Activated gamma-delta T cell treated with Interleukin-2 at 50 U/mL for 16 hours (primary cell): ENCODE measurements around the gene SPEM2.
A peak's percentile ranks its signal among the peaks of the same experiment; 100 is the strongest.

Experiments
- DNase-seq: peaks from one replicate; pipeline ENCODE4 v3.0.0-alpha.2; 2020

Gene SPEM2

DNA sequence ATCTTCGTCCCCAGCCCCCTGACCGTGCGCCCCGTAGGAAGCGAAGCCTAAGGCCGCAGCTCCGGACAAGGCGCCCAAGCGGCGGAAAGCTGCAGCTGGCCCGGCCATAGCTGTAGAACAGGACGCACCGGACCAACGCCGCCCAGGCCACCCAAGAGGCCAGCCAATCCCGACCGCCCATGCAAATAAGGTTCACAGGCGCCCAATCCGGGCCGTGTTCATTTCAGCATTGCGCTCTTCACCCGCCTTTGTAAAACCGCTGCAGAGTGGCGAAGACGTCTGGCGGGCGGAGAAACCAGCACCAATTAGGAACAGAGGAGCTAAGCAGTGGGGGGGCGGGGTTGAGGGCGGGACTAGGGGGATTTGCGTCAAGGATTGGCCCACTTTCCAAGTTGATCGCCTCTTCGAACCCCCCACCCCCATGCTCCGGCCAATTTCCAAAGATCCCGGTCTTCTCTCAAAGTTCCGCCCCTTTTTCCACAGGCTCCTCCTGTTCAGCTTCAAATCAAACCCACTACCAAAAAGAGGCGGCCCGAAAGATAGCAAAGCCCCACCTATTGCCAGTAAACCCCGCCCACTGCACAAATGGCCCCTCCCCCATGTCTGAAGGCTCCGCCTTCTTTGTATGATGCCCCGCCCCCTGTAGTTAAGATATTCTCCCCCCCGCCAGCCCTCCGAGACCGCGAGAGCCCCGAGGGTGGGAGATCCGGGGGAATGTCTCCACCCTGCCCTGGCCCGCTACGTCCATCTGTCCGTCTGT, 21.3 kb upstream of the SPEM2 start, which contains the start of gene TMEM256:
TSS of gene TMEM256 (minus strand) at position 121 of the 760 bp plus-strand sequence. CDS start at position 108, 13 bp downstream.
- DNase-seq = peak; percentile 94

DNA sequence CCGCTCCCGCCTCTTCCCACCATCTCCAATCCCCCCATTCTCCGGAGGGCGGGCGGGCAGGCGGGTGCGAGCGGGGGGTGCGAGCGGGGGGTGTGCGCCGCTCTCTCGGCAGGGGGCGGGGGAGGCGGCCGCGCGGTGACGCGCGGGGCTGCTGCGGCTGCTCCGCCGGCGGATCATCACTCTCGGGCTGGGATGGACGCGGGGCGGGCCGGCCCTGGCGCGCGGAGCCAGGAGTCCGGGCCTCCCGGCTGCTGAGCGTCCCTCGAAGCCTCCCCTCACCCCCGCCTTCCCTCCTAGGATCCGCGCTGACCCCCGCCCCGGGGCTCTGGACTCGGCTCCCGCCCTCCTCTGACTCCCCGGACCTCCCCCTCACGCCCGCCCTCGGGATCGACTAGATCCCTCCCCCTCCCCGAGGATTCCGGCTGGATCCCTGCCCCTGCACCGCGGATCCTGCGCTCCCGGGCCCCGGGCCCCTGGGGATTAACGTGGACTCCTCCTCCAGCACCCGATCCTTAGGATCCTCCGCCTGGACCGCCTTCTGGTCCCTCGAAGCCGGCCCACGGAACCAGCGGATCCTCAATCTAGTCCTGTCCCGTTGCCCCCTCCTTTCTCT, 20.6 kb upstream of the SPEM2 start:
- DNase-seq = peak; percentile 67

DNA sequence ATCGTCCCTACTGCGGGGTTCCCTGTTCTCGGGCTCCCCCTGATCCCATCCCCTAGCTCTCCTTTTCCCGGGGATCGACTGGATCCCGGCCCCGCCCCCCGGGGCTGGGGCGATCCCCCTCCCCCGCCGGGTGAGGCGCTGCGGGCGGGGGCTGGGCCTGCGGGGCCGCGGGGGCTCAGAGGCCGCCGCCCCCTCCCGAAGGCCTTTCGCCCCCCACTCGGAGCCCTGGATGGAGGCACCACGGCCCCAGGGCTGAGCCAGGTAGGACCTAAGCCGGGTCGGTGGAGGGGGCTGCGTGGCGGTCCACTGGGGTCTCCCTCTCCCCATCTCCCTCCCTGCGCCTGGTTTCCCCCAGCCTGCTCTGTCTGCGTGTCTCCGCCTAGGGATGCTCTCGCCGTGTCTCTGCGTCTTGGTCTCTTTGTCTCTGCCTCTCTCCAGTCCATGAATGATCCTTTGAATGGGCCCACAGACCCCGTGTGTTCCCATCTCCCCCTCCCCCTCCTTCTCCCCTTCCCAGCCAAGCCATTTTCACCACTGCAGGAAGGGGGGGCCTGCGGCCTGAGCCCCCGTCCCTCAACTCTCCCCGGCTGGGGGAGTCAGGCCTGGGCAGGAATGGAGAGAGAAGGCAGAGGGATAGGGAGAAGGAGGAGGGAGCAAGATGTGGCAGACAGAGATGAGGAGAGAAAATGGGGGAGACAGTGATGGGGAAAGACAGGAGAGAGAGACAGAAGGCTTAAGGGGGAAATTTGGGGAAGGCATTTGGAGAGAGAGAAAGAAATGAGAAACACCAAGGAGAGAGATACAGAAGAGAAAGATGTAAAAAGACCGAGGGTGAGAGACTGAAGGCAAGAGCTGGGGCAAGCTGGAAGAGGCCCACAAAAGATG, 19.8 kb upstream of the SPEM2 start:
- DNase-seq = no peak

DNA sequence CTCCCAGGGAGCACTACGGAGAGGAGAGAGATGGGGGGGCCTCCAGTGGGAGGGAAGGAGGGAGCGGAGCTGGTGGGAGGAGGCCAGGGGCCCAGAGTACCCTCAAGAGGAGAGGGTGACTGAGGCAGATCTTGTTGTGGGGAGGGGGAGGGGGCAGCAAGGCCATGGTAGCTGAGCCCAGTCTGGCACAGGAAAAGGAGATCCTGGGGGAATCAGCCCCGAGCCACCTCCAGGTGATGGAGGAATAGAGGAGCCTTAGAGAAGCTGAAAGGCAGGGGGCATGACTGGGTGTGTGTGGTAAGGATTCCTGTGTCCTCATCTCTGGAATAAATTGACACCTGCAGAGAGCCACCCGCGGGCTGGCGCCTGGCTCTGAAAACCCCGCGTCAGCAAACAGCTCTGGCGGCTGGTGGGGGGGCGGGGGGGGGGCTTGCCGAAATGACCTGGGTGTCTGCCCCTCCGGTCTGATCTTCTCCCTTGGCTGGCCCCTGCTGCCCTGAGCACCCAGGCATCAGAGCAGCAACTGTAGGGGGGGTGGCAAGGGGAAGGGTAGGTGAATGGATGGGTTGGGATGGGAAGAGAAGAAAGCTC, 19.1 kb upstream of the SPEM2 start:
- no peak for DNase-seq

DNA sequence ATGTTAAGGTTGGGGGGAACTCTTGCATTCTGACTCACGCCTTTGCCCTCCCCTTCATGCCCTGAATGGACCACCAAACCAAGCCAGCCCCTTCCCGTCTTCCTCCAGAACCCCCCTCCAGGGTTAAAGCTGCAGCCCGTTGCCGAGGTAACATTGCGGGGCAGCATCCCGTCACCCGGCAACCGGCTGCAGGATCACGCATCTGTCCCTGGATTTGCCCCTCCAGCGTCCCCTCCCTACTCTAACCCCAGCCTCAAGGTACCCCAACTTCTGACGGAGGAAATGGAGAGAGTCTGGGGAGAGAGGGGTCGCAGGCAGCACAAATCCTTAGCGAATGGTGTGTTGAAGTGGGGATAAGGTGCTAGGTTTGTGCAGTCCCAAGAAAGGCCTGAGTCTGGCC, 18.3 kb upstream of the SPEM2 start:
- DNase-seq = no peak

DNA sequence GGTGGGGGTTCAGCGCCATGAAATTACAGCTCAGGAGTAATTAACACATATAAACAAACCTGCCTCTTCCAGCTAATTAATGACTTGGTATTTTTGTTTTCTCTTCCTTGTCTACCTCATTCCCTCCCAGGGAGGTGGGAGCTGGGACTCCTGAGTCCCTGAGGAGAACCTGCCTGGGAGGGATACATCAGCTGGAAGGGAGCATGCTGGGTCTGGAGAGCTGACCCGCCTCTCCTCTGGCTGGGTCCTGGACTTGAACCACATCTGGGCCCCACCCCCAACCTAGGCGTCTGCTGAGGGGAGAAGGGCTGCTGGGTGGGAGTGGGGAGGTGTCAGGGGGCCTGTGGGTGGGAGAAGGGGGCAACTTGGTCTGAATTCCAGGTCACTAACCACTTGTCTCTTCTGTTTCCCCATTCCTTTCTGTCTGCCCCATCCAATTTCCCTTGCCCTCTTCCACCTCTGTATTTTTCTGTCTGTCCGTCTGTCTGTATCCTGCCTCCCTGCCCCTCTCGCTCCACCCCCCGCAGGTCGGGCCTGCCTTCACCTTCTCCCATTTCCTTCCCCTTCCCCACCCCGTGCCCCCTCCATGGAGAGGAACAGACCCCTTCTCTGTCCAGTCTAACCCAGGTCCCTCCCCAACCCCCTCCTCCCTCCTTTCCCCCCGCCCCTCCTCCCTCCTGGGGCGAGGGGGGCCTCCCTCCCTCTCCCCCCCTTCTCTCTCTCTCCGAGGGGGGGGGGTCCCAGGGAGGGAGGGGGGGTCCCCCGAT, 17.7 kb upstream of the SPEM2 start, which contains the start of gene NLGN2:
TSS of gene NLGN2 (plus strand) at position 361 of the 767 bp plus-strand sequence. CDS start 411 bp downstream, outside the sequence.
- DNase-seq = no peak

DNA sequence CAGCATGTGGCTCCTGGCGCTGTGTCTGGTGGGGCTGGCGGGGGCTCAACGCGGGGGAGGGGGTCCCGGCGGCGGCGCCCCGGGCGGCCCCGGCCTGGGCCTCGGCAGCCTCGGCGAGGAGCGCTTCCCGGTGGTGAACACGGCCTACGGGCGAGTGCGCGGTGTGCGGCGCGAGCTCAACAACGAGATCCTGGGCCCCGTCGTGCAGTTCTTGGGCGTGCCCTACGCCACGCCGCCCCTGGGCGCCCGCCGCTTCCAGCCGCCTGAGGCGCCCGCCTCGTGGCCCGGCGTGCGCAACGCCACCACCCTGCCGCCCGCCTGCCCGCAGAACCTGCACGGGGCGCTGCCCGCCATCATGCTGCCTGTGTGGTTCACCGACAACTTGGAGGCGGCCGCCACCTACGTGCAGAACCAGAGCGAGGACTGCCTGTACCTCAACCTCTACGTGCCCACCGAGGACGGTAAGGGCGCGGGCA, 17.1 kb upstream of the SPEM2 start:
- peak; percentile 26 for DNase-seq

DNA sequence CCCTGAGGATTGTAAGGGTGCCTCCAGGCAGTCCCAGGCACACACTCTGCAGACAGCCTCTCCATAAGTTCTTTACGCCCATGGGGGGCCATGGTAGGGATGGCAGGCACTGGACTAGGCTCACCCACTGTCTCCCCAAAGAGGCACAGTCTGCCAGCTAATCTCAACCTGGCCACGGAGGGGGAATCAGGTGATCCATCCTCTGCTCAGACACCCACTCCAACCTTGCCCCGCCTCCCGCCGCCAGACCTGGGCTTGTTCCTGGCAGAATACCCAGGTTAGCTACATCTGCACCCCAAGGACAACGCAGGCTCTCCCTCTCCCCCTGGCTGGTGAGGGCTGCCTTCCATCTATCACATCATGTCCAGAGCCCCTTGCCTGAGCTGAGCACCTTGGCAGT, 16.6 kb upstream of the SPEM2 start:
- DNase-seq = no peak

DNA sequence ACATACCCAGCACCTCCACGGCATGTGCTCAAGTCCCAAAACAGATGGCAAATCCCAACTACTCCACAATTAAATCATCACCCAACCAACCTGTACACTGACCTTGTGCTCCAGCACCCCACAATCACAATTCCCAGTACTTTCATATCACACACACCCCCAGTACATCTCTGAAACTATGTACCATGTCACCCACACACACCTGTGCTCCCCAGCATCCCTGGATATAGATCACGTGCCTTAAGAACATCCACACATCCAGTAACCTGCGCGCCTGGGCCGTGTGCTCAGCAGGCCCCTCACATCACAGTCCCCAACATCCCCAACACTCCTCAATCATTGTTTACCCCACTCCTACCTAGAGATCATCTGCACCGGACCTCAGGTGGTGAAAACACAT, 15.7 kb upstream of the SPEM2 start:
- DNase-seq = no peak

DNA sequence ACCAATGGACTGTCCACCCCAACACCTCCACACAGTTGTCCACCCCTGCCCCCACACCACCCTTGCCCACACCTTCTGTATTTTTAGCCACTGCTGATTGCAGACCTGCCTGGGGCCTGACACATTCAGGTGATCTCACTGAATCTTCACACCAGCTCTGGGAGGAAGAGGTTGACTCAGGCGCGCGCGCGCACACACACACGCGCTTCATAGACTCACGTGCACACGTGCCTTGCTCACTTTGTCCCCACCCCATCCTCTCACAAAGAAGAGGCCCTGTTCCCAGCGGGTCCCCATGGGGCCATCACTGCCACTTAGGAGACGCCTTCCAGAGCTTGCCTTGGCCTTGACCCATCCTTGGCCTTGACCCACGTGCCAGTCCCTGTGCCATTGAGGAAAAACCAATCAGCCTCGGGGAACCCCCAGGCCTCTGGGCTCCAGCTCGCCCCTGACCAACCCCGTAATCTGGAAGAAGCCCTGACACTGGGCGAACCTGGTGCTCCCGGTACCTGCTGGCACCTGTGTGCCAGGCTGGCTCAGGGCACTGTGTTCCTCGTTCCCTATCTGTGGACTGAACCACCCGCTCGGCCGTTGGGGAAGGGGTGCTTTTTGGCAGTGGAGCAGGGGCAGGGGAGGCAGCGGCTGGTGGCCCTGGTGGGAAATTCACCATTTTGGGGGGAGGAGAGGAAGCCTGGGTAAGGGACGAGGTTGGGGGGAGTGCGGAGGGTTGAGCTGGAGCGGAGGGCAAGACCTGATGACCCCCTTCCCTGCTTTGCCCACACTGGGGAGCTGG, 14.6 kb upstream of the SPEM2 start:
- DNase-seq = no peak

DNA sequence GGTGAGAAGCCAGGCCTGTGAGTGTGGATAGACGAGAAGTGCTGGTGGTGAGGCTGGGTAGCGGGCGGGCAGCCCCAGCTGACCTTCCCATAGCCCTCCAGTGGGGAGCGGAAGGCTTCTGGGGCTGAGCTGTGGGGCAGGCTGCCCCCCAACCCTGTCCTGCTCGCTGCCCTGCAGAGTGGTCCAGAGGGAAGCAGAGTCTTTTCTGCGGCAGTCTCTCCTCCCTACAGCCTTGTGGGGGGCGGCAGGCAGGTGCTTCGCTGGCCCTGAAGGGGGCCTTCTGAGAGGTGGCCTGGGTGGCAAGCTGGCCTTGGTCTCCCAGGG, 14.0 kb upstream of the SPEM2 start:
- DNase-seq = no peak

DNA sequence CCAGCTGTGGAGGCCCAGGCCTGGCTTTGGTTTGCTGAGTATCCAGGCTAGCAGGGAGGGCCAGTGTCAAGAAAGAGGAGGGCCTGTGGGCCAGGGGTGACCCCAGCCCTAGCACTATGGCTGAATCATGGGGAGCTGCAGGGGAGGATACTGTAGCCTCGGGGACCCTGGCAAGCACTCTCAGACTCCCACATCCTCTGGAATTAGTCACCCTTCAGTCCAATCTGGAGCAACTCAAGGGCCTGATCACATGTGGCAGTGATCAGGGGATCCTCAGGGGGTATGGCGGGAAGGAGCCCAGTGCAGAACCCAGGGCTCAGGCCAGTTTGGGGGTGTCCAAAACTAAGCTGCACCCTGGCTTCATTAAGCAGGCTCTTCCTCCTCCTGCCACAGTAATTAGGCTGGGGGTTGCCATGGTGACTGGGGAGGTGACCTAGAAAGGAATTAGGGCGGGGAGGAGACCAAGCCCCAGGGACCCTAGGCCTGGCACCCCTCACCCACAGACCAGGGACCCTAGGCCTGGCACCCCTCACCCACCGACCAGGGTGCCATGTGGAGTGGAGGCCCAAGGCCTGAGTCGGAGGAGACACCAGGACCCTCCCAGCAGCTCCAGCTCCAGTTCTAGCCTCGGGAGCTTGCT, 11.9 kb upstream of the SPEM2 start:
- DNase-seq = no peak

DNA sequence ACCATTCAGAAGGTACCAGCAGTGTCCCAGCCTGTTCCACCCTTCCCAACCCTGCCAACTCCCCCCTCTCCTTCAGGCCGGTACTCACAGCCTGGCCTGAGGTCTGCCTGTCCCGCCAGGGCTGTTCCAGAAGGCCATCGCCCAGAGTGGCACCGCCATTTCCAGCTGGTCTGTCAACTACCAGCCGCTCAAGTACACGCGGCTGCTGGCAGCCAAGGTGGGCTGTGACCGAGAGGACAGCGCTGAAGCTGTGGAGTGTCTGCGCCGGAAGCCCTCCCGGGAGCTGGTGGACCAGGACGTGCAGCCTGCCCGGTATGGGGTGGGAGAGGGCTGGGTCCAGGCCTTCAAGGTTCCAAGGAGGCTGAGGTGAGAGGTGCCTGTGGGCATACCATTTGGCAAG, 10.6 kb upstream of the SPEM2 start:
- no peak for DNase-seq

DNA sequence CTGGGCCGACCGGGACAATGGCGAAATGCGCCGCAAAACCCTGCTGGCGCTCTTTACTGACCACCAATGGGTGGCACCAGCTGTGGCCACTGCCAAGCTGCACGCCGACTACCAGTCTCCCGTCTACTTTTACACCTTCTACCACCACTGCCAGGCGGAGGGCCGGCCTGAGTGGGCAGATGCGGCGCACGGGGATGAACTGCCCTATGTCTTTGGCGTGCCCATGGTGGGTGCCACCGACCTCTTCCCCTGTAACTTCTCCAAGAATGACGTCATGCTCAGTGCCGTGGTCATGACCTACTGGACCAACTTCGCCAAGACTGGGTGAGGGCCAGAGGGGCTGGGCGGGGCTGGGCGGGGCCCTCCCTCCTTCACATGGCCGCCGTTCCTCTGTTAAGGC, 9.6 kb upstream of the SPEM2 start:
- no peak for DNase-seq

DNA sequence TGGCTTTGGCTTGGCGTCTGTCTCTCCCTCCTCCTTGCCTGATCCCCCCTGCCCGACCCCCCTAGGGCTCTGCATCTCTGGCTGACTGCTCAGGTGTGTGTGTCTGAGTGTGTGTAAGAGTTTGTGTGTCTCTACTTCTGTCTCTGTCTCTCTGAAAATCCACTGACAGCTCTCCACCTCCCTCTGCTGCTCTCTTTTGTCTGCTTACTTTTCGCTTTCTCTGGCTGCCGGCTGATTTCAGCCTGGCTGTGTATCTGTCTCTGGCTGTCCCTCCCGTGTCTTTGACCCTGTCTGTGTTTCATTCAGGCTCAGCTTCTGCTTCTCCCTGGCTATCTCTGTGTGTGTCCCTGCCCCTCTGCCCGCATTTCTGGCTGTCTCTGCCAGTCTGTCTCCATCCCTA, 9.1 kb upstream of the SPEM2 start:
- no peak for DNase-seq

DNA sequence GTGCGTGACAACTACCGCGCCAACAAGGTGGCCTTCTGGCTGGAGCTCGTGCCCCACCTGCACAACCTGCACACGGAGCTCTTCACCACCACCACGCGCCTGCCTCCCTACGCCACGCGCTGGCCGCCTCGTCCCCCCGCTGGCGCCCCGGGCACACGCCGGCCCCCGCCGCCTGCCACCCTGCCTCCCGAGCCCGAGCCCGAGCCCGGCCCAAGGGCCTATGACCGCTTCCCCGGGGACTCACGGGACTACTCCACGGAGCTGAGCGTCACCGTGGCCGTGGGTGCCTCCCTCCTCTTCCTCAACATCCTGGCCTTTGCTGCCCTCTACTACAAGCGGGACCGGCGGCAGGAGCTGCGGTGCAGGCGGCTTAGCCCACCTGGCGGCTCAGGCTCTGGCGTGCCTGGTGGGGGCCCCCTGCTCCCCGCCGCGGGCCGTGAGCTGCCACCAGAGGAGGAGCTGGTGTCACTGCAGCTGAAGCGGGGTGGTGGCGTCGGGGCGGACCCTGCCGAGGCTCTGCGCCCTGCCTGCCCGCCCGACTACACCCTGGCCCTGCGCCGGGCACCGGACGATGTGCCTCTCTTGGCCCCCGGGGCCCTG, 8.3 kb upstream of the SPEM2 start:
- no peak for DNase-seq

DNA sequence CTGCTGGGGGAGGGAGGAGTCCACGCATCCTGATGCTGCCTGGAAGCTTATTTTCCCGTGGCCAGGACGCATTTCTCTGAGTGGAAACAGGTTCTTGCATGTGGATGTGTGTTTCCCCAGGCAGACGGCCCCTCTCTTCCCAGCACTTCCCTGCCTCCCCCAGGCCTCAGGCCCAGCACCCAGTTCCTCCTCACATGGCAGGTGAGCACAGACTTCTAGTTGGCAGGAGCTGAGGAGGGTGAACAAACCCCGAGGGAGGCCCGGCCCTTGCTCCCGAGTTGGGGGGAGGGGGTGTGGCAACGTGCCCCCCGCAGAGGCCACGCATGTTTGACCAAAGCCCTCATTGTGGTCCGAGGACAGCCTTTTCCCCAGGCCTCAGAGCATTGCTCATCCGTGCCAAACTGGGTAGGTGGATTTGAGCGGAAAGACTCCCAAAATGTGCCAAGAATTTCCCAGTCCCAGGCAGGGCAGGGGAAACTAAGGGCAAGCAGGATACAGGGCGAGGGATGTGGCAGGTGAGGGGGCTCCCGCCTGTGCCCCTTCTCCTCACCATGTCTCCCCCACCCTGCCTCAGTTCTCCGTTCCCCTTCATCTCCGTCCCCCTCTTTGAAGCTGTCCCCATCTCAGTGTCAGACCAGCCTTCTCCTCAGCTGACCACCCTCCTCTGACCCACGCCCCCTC, 6.8 kb upstream of the SPEM2 start:
- DNase-seq = no peak

DNA sequence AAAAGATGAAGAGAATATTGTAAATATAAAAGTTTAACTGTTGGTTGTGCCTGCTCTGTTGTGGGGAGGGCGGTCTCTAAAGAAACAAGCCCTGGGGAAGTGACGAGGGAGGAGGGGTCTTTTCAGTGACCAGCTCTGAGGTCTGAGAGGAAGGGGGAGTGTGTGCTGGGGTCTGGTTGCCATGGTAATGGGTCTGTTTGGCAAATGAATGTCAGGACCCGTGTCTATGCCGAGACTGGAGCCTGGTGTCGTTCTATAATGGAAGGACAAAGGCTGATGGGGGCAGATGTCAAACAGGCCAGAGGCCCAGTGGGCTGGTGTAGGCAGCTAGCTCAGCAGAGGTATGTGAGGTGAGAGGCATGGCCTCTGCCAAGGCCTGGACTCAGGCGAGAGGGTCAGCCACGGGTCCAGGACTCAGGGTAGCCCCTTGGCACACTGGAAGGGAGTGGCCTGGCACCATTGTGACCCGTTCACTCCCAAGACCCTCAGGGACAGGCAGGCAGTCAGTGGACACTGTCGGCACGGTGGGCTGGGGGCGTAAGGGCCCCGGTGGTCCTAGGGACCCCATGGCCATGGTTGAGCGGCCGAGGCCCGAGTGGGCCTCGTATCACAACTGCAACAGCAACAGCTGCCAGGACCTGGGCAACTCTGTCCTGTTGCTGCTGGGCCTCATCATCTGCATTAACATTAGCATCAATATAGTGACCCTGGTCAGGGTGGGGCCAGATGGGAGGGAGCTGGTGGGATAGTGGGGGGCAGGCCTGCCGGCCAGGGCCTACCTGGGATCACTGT, 5.4 kb upstream of the SPEM2 start, which contains the start of gene SPEM1:
TSS of gene SPEM1 (plus strand) at position 506 of the 792 bp plus-strand sequence. CDS start at position 567, 61 bp downstream.
- no peak for DNase-seq

DNA sequence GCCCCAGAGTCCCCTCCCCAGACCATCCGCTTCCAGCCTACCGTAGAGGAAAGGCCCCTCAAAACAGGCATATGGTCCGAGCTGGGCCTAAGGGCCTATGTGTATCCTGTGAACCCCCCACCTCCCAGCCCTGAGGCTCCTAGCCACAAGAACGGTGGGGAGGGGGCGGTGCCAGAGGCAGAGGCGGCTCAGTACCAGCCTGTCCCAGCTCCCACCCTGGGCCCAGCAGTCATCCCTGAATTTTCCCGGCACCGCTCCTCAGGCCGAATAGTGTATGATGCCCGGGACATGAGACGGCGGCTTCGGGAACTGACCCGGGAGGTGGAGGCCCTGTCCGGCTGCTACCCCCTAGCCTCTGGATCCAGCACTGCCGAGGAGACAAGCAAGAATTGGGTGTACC, 4.2 kb upstream of the SPEM2 start:
- no peak for DNase-seq
